MM.1S (cell line): ENCODE data around the gene GLYAT.

Experiments used
- DNase-seq: peaks from one replicate; pipeline ENCODE4 v3.0.0-alpha.2; 2015
- H2AFZ ChIP-seq: fragments of 300-600 bp; sonication (generic); 2 replicates; pipeline ENCODE4 v1.6.0; 2016; ENCODE audit warnings: antibody characterized with exemption, low read length
- H3F3A ChIP-seq: fragments of 300-600 bp; sonication (generic); 2 replicates; pipeline ENCODE4 v1.6.1; 2016; ENCODE audit warnings: mild to moderate bottlenecking, antibody characterized with exemption, low read length, moderate library complexity, mixed read lengths; ENCODE audit not compliant: insufficient read depth
- H3K27ac ChIP-seq: fragments of 300-600 bp; sonication (generic); 2 replicates; pipeline ENCODE4 v1.5.1; 2016; ENCODE audit warnings: mild to moderate bottlenecking, low read length
- H3K27me3 ChIP-seq: fragments of 300-600 bp; sonication (generic); replicated peaks from 2 replicates; pipeline ENCODE4 v1.6.0; 2016; ENCODE audit warnings: low read length; ENCODE audit not compliant: insufficient read depth
- H3K36me3 ChIP-seq: fragments of 300-600 bp; sonication (generic); replicated peaks from 2 replicates; pipeline ENCODE4 v1.6.1; 2016; ENCODE audit warnings: mild to moderate bottlenecking, low read length, mixed read lengths; ENCODE audit not compliant: insufficient read depth
- H3K4me1 ChIP-seq: fragments of 300-600 bp; sonication (generic); 2 replicates; pipeline ENCODE4 v1.6.1; 2016; ENCODE audit warnings: low read length, mixed read lengths
- H3K4me2 ChIP-seq: fragments of 300-600 bp; sonication (generic); 2 replicates; pipeline ENCODE4 v1.6.0; 2016; ENCODE audit warnings: low read depth, low read length
- H3K4me3 ChIP-seq: fragments of 300-600 bp; sonication (generic); 2 replicates; pipeline ENCODE4 v1.5.1; 2016; ENCODE audit warnings: low read length, mixed read lengths
- H3K79me2 ChIP-seq: fragments of 300-600 bp; sonication (generic); 2 replicates; pipeline ENCODE4 v1.6.1; 2016; ENCODE audit warnings: mixed run types, low read length, mixed read lengths
- H3K9ac ChIP-seq: fragments of 300-600 bp; sonication (generic); 2 replicates; pipeline ENCODE4 v1.6.1; 2016; ENCODE audit warnings: low read length, mixed read lengths
- H3K9me2 ChIP-seq: fragments of 300-600 bp; sonication (generic); replicated peaks from 2 replicates; pipeline ENCODE4 v1.6.1; 2016; ENCODE audit warnings: mild to moderate bottlenecking, low read length, mixed read lengths; ENCODE audit not compliant: insufficient read depth
- H3K9me3 ChIP-seq: fragments of 300-600 bp; sonication (generic); replicated peaks from 2 replicates; pipeline ENCODE4 v1.6.1; 2016; ENCODE audit warnings: mild to moderate bottlenecking, low read length, mixed read lengths; ENCODE audit not compliant: insufficient read depth
- H4K20me1 ChIP-seq: fragments of 300-600 bp; sonication (generic); 2 replicates; pipeline ENCODE4 v1.6.1; 2016; ENCODE audit warnings: mild to moderate bottlenecking, low read length, moderate library complexity, mixed read lengths; ENCODE audit not compliant: insufficient read depth
- CTCF ChIP-seq: fragments of 300-600 bp; sonication (generic); IDR thresholded peaks from 2 replicates; pipeline ENCODE4 v1.5.1; 2016; ENCODE audit warnings: antibody characterized with exemption, low read length, mixed read lengths
- EZH2 ChIP-seq: fragments of 300-600 bp; sonication (generic); optimal IDR thresholded peaks from 2 replicates; pipeline ENCODE3; 2017; ENCODE audit warnings: low read depth, mild to moderate bottlenecking, antibody characterized with exemption, low read length, mixed read lengths
- EZH2phosphoT487 ChIP-seq: fragments of 300-600 bp; sonication (generic); IDR thresholded peaks from 2 replicates; pipeline ENCODE4 v1.6.1; 2018; ENCODE audit warnings: antibody characterized with exemption, low read length

The GLYAT gene

GRCh38 chr11:58763120-58763490 lies 31.4 kb upstream of the GLYAT start:
- no peak for DNase-seq
- H2AFZ ChIP-seq, result no peak overlapping the region
- no peaks in the 10 kb centered on the region for H3K9me2 ChIP-seq
- no peaks in the 10 kb centered on the region for H3K9me3 ChIP-seq
- no peak overlapping the region for H3K4me3 ChIP-seq
- TF ChIP-seq EZH2phosphoT487, result no peak
- TF ChIP-seq CTCF, result no peak
- no peak for TF ChIP-seq EZH2
- H3K4me1 ChIP-seq, result no peaks in the 10 kb centered on the region
- no peaks in the 10 kb centered on the region for H4K20me1 ChIP-seq
- H3K27ac ChIP-seq, result no peak overlapping the region
- no peaks in the 10 kb centered on the region for H3F3A ChIP-seq
- H3K4me2 ChIP-seq, result no peak overlapping the region
- H3K27me3 ChIP-seq, result no peaks in the 10 kb centered on the region
- no peaks in the 10 kb centered on the region for H3K36me3 ChIP-seq
- H3K79me2 ChIP-seq, result no peaks in the 10 kb centered on the region
- H3K9ac ChIP-seq, result no peak overlapping the region

DNA sequence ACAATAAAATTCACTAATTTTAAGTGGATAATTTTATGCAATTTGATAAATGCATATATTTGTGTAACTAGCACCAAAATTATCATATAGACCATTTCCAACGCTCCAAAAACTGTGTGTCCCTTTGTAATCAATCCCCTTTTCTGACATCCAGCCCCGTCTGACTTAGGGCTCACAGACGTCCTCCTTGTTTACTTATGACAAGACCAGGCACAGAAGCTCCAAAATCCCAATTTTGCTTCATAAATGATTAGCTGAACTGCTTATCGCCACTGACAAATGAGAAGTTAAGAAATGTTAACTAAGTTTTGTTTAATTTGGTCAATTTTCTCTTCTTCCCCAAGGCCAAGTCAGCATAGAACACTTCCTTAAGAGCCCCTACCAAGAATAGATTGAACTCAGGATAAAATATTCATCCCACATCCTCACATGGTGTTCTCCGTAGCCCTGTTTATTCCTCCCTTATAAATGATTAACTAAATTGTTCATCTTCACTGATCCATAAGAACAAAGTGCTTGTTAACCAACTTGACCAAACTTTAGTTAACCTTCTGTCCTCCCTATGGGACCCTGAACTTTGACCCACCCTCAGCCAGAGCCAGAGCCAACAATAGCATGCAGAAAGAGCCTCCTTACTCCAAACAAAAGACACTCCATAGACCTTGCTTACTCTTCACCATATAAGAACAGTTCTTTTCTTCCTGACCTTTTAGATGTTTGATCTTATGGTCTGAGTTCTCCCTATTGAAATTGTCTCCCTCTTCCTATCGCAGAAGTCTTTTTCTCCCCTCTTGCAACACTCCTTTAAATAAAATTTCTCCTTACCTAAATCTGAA lies 30.8 kb upstream of the GLYAT start:
- no peak overlapping the region for H2AFZ ChIP-seq
- DNase-seq, result no peak
- no peaks in the 10 kb centered on the region for H3K79me2 ChIP-seq
- H3K36me3 ChIP-seq, result no peaks in the 10 kb centered on the region
- H3F3A ChIP-seq, result no peaks in the 10 kb centered on the region
- H3K27me3 ChIP-seq, result no peaks in the 10 kb centered on the region
- TF ChIP-seq CTCF (no peak), EZH2 (no peak), EZH2phosphoT487 (no peak)
- H3K27ac ChIP-seq, result no peak overlapping the region
- no peaks in the 10 kb centered on the region for H4K20me1 ChIP-seq
- H3K4me1 ChIP-seq, result no peaks in the 10 kb centered on the region
- H3K9me2 ChIP-seq, result no peaks in the 10 kb centered on the region
- H3K9me3 ChIP-seq, result no peaks in the 10 kb centered on the region
- H3K9ac ChIP-seq, result no peak overlapping the region
- H3K4me2 ChIP-seq, result no peak overlapping the region
- no peak overlapping the region for H3K4me3 ChIP-seq

- TF ChIP-seq CTCF (no peak), EZH2 (no peak), EZH2phosphoT487 (no peak)
- no peaks in the 10 kb centered on the region for H3K9me3 ChIP-seq
Measured at GRCh38 chr11:58757439-58757838, 25.7 kb upstream of the GLYAT start.

More at GRCh38 chr11:58757439-58757838, 25.7 kb upstream of the GLYAT start:
- H2AFZ ChIP-seq, result no peak overlapping the region
- no peak for DNase-seq
- no peaks in the 10 kb centered on the region for H4K20me1 ChIP-seq
- no peaks in the 10 kb centered on the region for H3K9me2 ChIP-seq
- H3K36me3 ChIP-seq, result no peaks in the 10 kb centered on the region
- H3K4me1 ChIP-seq, result no peaks in the 10 kb centered on the region
- H3K4me2 ChIP-seq, result no peak overlapping the region
- no peak overlapping the region for H3K9ac ChIP-seq
- no peak overlapping the region for H3K4me3 ChIP-seq
- no peak overlapping the region for H3K27ac ChIP-seq
- H3K79me2 ChIP-seq, result no peaks in the 10 kb centered on the region
- no peaks in the 10 kb centered on the region for H3K27me3 ChIP-seq
- no peaks in the 10 kb centered on the region for H3F3A ChIP-seq
